RPMI8226 (cell line): ENCODE results near the gene EPHB1.
"Not testable (repeated sequence)": the region's sequence is repeated elsewhere in the genome, so short reads cannot be mapped to it uniquely, and the experiment has no call there.

Experiments
- DNase-seq: peaks from one replicate; pipeline ENCODE4 v3.0.0-alpha.2; 2015

Gene EPHB1

GRCh38 chr3:135017003-135017893 is 222.2 kb downstream of the EPHB1 start:
- no peak for DNase-seq

DNA sequence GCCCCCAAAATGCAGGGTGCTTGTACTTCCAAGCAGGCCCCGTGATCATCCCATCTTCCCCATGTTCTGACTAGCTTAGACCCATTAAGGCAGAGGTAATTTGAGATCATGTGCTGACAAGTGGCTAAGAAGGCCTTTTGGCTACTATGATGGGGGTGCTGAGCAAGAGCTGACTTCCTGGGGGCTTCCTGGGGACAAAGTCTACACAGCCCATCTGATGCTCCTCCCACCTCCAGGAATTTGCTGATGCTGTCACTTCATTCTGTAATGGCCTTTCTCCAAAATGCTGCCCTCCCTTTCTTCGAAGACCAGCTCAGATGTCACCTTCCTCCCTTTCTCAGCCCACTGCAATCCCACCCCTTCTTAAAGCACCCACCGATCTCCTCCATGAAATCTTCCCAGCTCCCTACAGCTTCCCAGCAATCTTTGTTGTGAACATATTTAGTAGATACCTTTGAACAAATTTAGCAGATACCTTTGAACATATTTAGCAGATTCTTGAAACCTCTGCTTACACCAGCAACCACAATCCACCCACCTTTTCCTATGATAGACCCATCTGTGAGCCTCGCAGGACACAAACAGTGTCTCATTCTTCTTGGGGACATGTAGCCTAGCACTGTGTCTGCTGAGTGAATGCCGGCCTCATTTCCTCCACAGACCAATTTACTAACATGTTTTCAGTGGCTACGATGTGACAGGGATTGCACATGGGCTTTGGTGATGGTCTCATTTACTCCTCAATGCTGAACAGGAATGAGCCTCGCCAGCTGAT is 223.3 kb downstream of the EPHB1 start:
- no peak for DNase-seq

DNA sequence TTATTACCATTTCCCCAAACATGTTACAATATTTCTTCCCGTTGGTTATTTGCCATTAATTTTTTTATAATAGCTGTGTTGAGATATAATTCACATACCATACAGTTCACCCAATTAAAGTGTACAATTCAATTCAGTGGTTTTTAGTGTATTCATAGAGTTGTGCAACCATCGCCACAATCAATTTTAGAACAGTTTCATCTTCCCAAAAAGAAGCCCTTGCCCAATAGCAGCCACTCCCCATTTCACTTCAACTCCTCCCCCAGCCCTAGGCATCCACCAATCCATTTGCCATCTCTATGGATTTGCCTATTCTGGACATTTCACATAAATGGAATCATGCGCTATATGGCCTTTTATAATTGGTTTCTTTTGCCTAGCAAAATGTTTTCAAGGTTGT is 225.1 kb downstream of the EPHB1 start:
- DNase-seq: no peak

DNA sequence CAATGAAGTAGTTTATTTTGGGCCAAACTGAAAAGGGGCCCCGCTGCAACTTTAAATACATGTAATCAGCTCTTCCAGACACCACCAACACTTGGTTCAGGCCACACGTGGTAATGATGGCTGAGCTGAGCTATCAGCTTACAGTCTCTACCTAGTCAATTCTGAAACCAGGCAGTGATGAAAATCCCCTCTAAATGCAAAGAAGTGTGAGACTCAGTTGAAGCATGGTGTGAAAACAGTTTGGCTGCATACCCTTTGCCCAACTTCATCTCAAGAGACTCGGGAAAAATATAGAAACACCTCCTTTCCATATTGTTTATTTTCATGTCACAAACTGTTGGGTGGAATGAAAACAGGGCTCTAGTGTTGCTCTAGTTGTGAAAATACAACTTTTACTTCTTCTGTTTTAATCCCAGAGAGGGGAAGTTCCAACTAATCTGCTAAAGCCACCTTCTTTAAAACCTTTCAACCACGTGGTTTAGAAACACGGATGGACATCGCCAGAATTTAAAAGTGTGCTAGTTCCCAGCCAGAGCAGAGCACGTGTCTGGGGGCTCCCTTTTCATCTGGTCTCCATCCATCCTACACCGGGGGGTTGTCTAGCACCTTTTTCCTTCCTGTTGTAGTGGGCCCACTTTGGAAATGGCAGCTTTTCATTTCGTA is 229.1 kb downstream of the EPHB1 start:
- no peak for DNase-seq

DNA sequence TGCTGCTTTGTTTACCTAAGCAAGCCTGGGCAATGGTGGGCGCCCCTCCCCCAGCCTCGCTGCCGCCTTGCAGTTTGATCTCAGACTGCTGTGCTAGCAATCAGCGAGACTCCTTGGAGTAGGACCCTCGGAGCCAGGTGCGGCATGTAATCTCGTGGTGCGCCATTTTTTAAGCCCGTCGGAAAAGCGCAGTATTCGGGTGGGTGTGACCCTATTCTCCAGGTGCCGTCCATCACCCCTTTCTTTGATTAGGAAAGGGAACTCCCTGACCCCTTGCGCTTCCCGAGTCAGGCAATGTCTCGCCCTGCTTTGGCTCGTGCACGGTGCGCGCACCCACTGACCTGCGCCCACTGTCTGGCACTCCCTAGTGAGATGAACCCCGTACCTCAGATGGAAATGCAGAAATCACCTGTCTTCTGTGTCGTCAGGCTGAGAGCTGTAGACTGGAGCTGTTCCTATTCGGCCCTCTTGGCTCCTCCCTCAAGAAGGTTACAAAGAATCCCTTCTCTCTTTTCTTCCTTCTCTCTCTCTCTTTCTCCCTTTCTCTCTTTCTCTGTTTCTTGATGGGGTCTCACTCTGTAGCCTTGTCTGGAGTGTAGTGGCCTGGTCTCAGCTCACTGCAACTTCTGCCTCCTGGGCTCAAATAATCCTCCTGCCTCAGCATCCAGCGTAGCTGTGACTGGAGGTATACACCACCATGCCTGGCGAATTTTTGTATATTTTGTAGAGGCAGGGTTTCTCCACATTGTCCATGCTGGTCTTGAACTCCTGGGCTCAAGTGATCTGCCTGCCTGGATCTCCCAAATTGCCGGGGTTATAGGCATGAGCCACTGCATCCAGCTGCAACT is 235.9 kb downstream of the EPHB1 start:
- not testable (repeated sequence) for DNase-seq

DNA sequence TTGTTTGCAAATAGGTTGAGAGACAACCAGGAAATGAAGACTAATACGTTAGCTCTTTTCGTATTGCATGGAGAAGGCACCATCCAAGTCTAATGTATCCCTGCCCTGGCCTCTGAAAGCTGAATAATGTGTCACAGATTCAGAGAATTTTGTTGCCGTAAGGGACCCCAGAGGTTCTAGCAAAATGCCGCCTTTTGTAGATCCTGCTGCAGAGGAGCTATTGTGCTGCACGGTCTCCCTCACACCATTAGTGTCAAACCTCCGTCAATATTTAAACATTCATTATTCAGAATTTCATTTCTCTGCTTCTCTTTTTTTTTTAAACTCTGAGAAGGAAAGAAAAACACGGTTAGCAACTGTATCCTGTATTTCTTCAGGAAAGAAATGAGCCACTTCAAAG is 238.7 kb downstream of the EPHB1 start:
- no peak for DNase-seq

DNA sequence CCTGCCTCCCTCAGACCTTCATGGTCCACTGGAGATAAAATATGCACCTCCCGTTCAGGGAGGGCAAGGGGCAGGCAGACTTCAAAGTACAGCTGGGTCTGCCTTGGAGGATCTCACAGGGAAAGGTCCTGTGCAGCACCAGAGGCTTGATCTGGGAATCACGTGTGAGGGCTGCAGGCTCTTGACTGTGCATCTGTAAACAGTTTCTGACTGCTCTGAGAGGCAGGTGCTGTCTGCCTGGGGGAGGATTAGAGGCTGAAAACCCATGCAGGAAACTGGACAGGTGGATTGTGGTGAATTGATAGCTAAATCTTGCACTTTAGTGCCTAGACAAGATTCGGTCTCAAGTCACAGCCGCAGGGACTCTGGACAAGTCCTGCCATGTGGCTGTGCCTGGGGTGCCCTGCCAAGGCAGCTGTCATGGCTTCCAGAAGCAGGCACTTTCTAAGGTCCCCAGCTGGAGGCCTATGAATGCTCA is 239.3 kb downstream of the EPHB1 start:
- no peak for DNase-seq

DNA sequence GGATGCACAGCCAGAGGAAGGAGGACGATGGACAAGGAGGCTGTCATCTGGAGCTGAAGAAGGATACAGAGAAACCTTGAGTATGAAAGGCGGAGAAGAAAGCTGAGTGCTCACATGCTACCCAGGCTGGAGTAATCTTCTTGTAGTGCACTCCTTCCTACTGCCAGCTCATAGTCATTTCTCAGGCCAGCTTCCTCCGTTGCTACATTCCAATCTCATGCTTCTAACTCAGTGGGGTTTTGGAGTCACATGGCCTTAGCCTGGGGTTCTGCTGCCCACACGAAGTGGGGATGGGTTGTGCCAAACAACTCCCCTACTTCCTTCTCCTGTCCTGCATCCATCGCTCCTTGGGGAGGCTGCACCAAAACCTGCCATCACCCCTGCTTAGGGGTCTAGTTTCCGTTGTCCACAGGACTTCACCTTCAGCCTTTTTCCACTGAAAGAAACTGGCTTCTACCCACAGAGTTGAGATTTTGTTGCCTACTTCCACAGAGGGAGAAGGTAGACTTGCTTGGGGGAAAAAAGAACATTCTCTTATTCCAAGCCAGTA is 239.9 kb downstream of the EPHB1 start:
- no peak for DNase-seq

GRCh38 chr3:135038186-135038585 is 243.1 kb downstream of the EPHB1 start:
- DNase-seq: no peak

DNA sequence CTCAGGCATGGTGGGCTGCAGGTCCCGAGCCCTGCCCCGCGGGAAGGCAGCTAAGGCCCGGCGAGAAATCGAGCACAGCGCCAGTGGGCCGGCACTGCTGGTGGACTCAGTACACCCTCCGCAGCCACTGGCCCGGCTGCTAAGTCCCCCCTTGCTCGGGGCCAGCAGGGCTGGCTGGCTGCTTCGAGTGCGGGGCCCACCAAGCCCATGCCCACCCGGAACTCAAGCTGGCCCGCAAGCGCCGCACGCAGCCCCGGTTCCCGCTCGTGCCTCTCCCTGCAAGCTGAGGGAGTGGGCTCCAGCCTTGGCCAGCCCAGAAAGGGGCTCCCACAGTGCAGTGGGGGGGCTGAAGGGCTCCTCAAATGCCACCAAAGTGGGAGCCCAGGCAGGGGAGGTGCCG is 244.5 kb downstream of the EPHB1 start:
- DNase-seq: not testable (repeated sequence)

DNA sequence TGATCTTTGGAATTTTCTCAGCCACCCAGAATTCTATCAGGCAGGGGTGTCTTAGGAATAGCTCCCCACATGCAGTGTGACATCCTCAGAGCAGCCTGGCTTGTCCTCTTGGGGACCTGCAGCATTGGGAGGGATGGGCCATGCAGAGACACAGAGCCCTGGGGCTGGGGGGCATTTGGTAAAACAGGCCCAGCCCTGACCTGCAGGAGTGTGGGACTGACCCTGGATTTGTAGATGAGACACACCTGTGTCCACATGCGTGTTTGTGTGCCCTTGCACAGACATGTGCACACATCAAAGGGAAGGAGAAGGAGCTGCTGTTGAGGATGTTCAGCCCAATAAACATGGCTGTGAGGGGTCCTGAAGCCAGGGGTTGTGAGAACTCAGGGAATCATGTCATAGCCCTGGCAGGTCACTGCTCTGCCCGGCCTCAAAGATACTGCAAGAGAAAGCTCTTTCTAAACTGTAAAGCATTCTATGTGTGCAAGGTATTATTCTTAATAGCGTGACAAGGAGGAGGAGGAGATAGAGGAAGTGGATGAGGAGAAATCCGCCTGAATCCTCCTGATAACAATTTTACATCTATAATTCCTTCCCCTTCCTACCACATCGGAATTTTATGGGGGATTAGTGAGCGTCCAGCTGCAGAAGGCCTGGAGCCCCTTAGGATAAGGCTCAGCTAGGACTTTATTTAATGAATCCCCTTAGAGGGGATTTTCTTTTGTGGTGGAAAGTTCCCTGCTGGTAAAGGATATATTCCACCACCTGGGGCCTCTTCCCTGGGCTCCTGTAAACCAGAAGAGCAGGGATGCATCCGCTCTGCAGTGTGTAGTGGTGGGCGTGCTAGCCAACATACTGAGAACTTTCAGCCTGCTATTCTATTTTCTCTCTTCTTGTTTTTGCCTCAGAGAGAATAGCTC is 245.5 kb downstream of the EPHB1 start:
- DNase-seq: no peak

DNA sequence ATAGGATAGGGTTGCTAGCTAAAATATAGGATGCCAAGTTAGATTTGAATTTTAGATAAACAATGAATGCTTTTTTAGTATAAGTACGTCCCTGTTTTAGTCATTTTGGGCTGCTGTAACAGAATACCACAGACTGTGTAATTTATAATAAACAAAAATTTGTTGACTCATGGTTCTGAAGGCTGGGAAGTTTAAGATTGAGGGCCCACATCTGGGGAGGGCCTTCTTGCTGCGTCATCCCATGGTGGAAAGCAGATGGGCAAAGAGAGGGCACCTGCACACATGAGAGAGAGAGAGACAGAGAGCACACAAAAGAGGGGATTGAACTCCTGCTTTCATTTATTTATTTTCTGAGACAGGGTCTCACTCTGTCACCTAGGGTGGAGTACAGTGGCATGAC is 246.5 kb downstream of the EPHB1 start:
- no peak for DNase-seq

DNA sequence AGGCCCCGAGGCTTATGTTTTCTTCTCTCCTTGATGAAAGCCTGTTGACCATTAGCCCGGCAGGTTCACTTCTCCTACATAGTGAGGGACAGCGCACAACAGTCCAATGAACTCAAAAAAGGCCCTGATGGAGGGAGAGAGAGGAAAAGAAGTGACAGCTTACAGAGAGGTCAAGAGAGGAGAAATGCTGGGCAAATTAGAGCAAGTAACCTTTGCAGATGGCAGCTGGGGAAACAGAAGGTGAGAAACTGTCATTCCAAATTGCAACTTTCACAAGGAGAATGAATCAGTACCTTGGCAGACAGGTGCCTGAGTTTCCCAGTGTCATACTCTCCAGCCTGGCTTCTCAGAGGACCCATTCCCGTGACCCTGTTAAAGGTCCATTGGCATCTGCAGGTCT is 252.0 kb downstream of the EPHB1 start:
- DNase-seq: no peak

- DNase-seq: no peak
Measured at GRCh38 chr3:135050536-135050935, 255.5 kb downstream of the EPHB1 start.

DNA sequence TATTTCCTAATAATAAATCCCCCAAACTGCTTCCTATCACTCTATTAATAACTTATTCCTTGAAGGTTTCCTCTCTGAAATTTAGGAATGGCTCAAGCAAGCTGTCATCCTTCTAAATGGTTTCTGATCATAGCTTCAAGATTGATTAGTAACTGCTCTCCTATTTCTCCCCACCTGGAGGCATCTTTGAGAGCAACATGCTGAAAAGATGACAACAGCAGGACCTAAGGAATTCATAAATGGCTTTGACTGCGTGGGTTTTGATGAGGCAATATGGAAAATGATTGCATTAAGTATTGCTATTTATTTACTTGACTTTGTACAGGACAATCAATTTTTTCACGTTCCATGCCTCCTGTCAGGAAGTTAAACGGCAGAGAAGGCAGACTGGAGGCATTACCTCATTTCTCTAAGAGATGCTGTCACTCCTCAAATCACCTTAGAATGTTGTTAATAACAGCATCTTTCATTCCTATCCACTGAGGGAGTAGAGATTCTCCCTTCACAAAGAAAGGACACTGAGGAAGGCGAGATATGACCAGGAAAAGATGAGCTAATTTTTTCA is 256.4 kb downstream of the EPHB1 start:
- no peak for DNase-seq

DNA sequence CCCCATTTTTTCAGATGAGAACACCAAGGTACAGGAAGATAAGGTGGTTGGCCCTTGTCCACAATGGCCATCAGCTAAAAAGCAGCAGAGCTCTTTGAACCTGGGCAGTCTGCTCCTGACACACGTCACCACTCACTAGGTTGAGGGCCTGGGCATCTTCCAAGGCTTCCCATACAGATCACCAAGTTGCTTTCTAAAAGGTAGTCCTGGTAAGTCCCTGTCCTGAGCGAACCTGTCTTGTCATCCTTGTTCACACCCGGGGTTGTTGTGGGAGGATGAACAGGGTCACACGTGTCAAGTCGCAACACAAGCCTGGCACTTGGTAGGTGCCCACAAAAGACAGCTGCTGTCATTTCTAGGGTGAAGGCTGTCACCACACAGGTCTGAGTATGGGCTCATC is 260.4 kb downstream of the EPHB1 start:
- no peak for DNase-seq

DNA sequence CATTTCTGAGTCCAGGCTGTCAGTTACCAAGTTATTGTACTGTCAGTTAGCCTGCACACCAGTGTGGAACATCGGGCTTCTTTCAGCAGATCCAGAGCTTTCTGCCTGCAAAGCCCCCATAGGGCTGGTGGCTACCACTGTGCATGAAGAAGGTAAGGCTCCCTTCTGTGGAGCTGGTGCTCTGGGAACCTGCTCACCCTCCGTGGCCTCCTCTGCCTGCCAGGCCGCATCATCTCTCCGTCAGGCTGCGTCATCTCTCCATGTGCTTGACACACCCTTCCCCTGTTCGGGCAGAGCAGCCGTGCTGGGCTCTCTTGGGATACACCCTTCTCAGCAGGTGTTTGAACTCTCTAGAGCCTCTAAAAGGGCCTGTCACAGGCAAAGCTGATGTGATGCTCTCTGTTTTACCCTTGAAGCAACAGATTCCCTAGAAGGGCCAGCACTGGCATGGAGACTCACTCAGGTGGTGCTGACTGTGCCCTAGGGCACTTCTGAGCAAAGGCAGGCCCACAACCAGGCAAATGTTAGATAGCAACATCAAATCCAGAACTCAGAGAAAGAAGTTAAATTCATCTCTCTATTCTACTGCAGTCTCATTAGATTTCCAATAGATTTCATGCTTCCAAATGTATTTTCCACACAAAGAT is 261.1 kb downstream of the EPHB1 start:
- no peak for DNase-seq

- no peak for DNase-seq
Measured at GRCh38 chr3:135056733-135057310, 261.8 kb downstream of the EPHB1 start.

GRCh38 chr3:135057996-135058395 is 262.9 kb downstream of the EPHB1 start:
- no peak for DNase-seq

- DNase-seq: no peak
Measured at GRCh38 chr3:135059580-135059979, 264.5 kb downstream of the EPHB1 start.
